Stimulated activated CD8-positive, alpha-beta memory T cell treated with anti-CD3 and anti-CD28 coated beads, Interleukin-15, amount 100 ng/mL, for 48 hours (primary cell): Measurements from ENCODE around the gene MGLL.

Experiments used
- DNase-seq, 2 donors: peaks; one replicate each; pipeline ENCODE4 v3.0.0-alpha.2; 2020; ENCODE audit warnings: low read depth in 2 of 2

Gene MGLL

DNA sequence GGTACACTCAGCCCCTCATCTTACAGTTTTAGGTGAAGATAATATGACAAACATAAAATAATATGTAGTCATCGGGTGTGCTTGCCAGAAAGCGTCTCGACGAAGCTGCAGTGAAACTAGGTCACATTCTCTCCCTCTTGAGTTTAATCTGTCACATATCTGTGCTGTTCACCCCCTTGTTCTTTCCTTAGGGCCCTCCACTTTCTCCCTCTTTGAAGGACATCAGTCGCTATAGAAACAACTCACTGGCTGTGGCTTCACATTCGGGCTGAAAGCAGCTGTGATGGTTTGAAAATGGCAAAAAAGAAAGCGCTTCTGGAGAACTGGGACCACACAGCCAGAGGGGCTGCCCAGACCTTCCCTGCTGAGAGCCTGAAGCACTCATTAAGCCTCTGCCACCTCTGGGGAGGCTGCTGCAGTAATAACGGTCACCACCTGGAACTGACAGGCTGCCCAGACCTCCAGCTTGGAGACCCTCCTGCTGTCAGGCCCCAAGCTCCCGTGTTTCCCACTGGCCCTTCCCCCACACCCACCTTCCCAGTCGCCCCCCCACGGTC is 99.2 kb downstream of the MGLL start:
- DNase-seq: no peak

DNA sequence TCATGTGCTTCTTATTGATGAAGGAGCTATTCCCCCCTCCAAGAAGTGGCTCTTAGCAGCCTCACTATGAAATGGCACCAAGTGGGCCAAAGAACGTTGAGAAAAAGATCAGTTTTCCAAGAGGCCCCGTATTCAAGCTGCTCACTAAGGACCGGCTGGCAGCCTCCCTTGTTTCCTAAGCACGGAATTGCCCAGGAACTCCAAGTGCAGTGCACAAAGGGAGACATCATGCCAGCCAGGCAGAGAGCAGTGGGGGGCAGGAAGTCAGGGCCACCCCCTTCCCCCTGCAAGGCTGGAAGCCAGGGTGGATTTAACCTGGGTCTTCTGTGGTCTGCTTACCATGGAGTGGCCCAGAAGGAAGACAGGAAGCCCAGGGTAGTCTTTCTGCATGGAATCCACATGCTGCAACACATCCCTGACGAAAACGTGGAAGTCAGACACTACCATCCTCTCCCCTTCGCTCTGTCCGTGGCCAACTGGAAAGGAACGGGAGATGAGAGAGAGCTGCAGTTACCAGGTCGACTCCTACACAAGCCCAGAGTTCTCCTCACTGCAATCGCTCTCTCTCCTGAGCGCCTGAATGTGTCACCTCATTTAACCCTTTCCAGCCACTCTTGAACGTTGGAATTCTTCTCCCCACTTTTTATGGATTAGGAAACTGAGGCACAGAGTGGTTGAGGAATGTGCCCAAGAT is 100.1 kb downstream of the MGLL start:
- DNase-seq: no peak

DNA sequence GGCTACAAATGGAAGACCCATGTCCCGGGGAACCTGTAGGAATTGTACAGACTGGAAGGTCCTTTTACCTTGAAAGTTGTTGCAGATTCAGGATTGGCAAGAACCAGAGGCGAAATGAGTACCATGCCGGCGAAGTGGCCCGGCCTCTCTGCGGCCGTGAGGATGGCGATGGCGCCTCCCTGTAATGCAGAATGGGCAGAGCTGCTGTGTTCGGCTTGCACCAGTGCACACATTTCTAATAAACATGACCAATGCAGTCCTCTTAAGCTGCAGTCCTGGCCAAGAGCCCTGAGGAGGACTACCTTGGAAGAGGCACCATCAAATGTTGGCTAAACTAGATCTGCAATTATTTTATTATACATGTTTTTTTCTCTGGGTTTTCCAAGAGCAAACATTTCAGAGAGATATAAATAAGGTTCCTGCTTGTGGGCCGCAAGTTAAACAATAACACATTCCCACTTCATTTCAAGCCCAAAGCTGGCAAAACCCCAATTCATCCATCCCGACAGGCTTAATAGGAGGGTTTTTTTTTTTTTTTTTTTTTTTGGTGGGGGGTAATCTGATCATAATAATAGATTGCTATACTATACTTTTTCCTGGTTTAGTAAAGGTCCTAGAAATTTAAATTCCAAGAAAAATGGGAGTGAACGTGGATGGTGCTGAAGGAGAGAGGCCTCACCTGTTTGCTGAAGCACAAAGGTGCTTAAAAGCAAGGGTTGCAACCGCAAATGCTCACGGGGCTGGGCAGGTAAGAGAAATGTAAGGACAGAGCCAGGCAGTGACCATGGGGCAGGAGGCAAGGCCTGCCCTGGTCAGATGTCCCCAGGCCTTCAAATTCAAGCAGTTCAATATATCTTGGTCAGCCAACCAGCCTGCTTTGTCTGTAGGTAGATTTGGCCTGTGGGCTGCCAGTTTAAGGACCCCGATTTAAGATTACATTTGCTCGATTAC is 101.1 kb downstream of the MGLL start:
- DNase-seq: no peak

- DNase-seq: no peak
Observed at GRCh38 chr3:127720161-127720823, 102.0 kb downstream of the MGLL start.

DNA sequence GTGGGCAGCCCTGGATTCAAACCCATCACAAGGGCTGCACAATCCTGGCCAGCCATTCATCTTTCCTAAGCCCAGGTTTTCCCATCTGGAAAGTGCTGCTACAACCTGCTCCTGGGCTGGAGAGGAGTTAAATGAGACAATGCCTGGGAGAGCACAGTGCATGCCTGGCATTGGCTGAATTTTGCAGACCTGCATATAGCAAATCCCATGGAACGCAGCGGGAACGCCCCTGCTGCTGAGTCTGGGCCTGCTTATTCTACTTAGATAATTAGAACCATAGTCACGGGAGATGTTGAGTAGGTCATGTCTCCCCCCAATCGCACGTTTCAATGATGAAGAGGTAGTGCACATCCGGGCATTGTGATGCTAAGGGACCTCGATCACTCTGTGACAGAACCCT is 102.9 kb downstream of the MGLL start:
- DNase-seq: no peak

GRCh38 chr3:127718916-127719290 is 103.4 kb downstream of the MGLL start:
- DNase-seq: no peak

- DNase-seq: no peak
Observed at GRCh38 chr3:127718245-127718915, 103.9 kb downstream of the MGLL start.

- no peak for DNase-seq
Observed at GRCh38 chr3:127717357-127718244, 104.7 kb downstream of the MGLL start.

GRCh38 chr3:127716384-127716783 is 105.9 kb downstream of the MGLL start:
- no peak for DNase-seq

GRCh38 chr3:127715532-127715931 is 106.8 kb downstream of the MGLL start:
- no peak for DNase-seq

GRCh38 chr3:127714866-127715265 is 107.4 kb downstream of the MGLL start:
- no peak for DNase-seq

GRCh38 chr3:127714125-127714571 is 108.2 kb downstream of the MGLL start:
- no peak for DNase-seq

GRCh38 chr3:127712881-127713771 is 109.2 kb downstream of the MGLL start:
- DNase-seq: no peak

- DNase-seq: no peak
Observed at GRCh38 chr3:127712461-127712860, 109.9 kb downstream of the MGLL start.

DNA sequence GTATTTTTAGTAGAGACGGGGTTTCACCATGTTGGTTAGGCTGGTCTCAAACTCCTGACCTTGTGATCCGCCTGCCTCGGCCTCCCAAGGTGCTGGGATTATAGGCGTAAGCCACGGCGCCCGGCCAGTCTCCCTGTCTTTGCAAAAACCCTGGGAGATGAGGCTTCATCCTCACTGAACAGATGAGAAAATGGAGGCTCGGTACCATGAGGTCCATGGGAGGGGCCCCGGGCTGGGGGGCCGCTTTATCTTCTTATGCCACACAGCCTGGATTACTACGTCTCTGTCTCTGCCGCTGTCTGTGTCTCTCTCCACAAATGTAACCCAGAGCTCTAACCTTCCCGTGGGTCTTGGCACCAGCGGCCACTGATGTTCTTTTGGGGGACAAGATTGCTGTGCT is 110.4 kb downstream of the MGLL start:
- DNase-seq: no peak

DNA sequence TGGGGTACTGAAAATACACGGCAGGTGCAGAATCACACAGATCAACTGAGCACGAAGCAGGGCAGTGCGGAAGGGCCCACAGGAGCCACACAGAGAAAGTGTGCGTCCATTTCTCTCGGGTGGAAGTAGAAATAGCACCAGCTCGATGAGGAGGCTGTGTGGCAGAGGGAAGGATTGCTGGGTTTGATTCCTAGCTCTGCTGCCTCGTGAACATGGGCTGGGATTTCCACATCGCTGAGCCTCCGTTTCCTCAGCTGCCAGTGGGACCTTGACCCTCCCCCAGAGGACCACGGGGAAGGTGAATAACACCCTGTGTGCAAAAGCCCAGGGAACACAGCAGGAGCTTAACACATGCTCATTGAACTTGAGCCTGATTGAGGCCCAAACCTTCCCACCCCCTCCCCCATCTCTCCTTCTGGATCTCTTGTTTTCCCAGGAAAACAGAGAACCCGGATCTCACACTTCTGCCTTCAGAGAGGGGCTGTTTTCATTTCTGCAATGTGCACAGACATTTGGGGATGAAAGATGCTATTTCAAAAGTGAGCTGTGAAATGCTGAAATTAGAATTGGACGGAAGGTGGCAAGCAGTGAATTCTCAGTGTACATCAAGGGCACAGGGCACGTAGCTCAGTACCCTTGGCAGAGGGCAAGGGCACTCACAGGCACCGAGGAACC is 111.2 kb downstream of the MGLL start:
- DNase-seq: no peak

- DNase-seq: no peak
Observed at GRCh38 chr3:127710155-127710941, 112.0 kb downstream of the MGLL start.
